ENCODE results near the gene SARDH.

The SARDH gene

DNA sequence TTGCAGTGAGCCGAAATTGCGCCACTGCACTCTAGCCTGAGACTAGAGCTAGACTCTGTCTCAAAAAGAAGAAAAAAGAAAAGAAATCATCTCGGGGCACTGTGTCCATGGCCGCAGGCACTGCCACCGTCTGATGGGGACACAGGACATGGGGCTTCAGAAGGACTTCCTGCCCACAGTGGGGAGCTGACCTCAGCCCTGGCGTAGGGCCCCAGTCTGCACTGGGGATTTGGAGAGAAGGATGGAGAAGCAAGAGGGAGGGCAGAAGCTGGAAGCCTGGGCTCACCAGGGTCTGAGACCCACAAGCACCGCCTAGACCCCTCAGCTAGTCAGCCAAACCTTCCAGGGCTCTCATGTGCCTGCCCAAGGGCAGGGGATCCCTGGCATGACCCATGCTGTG lies 4.1 kb upstream of the SARDH start:
- H3K4me3 ChIP-seq (replicated peaks; ENCODE audit: low read depth, low read length): no peak overlapping the region
- TF ChIP-seq, protein P1, sequence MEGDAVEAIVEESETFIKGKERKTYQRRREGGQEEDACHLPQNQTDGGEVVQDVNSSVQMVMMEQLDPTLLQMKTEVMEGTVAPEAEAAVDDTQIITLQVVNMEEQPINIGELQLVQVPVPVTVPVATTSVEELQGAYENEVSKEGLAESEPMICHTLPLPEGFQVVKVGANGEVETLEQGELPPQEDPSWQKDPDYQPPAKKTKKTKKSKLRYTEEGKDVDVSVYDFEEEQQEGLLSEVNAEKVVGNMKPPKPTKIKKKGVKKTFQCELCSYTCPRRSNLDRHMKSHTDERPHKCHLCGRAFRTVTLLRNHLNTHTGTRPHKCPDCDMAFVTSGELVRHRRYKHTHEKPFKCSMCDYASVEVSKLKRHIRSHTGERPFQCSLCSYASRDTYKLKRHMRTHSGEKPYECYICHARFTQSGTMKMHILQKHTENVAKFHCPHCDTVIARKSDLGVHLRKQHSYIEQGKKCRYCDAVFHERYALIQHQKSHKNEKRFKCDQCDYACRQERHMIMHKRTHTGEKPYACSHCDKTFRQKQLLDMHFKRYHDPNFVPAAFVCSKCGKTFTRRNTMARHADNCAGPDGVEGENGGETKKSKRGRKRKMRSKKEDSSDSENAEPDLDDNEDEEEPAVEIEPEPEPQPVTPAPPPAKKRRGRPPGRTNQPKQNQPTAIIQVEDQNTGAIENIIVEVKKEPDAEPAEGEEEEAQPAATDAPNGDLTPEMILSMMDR (IDR thresholded peaks at IDR 0.05; ENCODE audit: low read depth, low read length, missing control alignments): no peak
- DNase-seq (ENCODE audit: extremely low read depth, low read depth): no peak

DNA sequence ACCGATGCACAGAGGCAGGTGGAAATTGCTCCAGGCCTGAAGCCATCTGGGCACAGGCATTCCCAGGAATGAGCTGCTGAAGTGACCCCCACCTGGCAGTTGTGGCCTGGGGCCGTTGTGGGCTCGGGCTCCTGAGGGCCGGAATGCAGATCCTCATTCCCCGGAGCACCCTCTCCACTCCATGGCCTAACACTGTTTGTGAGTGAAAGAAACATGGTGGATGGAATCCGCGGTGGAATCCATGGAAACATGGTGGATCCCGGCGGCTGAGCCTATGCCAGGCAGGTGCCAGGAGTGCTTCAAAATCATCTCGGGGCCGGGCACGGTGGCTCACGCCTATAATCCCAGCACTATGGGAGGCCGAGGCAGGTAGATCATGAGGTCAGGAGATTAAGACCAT lies 3.6 kb upstream of the SARDH start:
- TF ChIP-seq, protein P1 (IDR thresholded peaks at IDR 0.05; ENCODE audit: low read depth, low read length, missing control alignments): no peak
- DNase-seq (ENCODE audit: extremely low read depth, low read depth): no peak
- H3K4me3 ChIP-seq (replicated peaks; ENCODE audit: low read depth, low read length): no peak overlapping the region

DNA sequence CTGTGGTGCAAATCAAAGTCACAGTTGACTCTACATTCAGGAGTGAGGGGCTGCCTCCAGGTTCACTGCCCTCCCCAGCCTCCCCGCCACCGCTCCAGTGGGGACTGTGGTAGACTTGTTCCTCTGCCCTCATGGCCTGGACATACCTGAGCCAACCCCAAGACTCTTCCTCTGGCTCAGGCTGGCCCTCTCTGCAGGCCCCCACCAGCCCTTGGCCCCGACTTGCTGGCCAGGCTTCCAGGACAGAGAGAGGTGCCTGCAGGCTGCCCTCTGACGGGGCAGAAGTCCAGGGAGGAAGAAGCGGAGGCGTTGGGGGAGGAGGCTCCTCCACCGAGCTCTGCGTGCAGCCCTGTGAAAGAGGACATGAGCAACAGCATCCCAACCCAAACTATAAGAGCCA lies 2.8 kb upstream of the SARDH start:
- H3K4me3 ChIP-seq (replicated peaks; ENCODE audit: low read depth, low read length): no peak overlapping the region
- TF ChIP-seq, protein P1 (IDR thresholded peaks at IDR 0.05; ENCODE audit: low read depth, low read length, missing control alignments): no peak
- DNase-seq (ENCODE audit: extremely low read depth, low read depth): no peak

DNA sequence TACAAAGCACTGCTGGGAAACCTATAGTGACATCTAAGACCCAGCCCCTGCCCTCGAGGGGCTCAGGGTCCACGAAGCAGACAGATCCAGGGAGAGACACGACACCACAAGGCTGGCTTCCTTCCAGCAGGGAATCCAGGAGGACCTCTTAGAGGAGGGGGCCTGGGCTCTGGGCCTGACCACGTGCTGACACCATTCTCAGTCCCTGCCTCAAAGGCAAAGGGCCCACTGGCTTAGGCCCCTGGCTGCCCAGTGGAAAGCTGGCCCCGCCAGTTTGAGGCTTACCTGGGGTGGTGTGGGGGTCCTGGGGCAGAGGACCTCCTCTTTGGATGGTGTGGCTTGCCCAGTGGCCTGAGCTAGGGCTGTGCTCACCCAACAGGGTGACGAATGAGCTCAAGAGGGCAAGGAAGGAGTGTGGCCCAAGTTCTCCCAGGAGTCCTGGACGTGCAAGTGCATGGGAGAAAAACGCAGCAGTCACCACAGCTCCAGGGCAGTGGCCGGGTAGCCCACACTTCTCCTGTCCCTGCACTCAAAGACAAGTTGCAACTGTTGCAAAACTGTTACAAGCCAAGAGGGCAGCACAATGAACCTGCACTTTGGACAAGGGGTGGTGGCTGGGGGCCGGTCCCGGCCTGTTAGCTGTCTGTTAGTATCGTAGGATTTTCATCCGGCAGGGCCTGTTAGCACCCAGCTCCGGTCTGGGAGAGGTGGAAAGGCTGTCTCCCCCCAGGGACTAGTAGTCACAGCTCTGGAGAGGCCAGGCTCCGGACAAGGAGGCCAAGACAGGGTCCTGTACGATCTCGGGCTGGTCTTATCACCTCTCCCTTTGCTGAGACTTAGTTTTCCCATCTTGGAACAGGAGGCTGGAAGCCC lies 1.5 kb upstream of the SARDH start:
- DNase-seq (ENCODE audit: extremely low read depth, low read depth): no peak

DNA sequence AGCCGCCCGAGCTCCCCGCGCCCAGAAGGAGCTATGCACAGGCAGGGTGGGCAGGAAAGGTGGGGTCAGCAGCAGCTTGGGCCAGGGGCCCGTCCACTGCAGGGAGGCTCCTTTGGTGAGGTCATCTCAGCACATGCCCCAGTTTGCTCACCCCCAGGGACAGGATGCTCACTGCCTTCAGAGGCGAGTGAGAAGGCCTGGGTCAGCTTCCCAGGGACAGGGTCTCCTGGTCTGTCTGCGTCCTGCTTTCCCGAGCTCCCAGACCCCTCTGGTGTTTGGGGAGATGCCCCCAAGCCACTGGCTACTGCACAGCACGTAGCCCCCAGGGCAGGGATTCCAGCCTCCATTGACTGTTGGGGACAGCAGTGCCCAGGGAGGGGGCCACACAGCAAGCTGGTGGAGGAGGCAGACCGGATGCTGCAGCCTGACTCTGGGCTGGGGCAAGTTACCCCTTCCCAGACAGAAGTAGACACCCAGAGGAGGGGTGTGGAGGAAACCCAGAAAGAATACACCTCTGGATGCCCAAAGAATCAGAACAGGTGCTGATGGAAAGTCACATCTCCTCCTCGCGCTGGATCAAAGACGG lies 581 bp upstream of the SARDH start:
- no peak overlapping the region for H3K4me3 ChIP-seq (replicated peaks; ENCODE audit: low read depth, low read length)
- no peak for DNase-seq (ENCODE audit: extremely low read depth, low read depth)
- TF ChIP-seq, protein P1 (IDR thresholded peaks at IDR 0.05; ENCODE audit: low read depth, low read length, missing control alignments): no peak

More for the DNA sequence above, 1.5 kb upstream of the SARDH start:
- no peak overlapping the region for H3K4me3 ChIP-seq (replicated peaks; ENCODE audit: low read depth, low read length)
- TF ChIP-seq, protein P1 (IDR thresholded peaks at IDR 0.05; ENCODE audit: low read depth, low read length, missing control alignments): no peak

DNA sequence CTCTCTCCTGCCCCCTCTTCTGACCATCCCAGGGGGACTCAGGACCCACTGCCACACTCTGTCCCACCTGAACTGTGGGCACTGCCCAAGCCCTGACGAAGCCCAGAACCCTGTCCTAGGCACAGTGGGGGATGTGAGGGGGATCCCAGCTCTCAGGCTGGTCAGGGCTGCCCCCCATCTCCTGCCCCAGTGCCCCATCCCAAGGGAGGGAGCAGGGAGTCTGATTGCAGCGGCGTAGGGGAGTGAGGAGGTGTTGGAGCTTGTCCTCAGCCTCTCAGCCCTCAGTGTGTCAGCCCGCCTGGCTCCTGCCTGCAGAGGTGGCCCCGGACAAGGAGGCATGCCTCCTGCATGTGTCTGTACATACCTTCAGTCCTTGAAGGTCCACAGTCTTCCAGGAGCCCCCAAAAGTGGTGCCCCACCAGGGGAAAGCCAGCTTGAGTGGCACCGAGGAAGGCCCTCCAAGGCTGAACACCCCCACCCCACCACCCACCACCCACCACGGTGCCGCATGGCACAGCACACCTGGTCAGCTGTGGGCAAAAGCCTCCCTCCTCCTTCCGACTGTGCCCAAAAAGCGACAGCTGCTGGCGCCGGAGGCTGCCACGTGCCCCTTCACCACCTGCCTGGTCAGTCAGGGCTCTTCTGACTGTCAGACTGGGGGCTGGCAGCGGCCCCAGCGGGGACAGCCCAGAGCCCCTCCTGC lies 930 bp downstream of the SARDH start:
- H3K4me3 ChIP-seq (replicated peaks; ENCODE audit: low read depth, low read length): peak overlapping the region; percentile 32
- TF ChIP-seq, protein P1 (IDR thresholded peaks at IDR 0.05; ENCODE audit: low read depth, low read length, missing control alignments): no peak

More for the DNA sequence above, 930 bp downstream of the SARDH start:
- DNase-seq (ENCODE audit: extremely low read depth, low read depth): no peak

Measured in HFF-Myc (cell line).